Measurements from ENCODE around the gene CCDC12. TPM values are rescaled to one million over a fixed set of nuclear protein-coding genes. Genes with fewer than 3 reads are reported as not detected.

CCDC12 gene
- total RNA-seq, 4 donors from 2014 or later = 14.3 to 52.2 (median 42.0) TPM

DNA sequence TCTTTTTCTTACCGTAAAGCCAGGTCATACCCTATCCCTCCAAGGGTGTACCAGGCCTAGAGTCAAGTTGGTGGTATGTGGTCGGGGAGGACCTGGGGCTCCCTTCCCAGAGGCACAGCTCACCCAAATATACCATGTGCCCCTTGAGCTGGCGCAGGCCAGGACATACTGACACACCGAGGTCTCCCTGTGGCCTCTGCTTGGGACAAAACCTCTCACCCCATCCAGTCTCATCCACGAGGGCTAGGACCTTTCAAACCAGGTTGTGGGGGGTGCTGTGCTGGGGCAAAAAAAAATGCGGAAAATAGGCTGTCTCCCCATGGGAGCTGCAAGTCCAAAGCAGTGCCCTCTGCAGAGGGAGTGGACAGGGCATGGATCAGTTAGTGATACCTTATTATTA is 76.2 kb downstream of the CCDC12 start:
- no peak for ATAC-seq
- TF ChIP-seq POLR2A (IDR thresholded peaks at IDR 0.05) = no peak
- no peak for TF ChIP-seq EP300 (IDR thresholded peaks at IDR 0.05)
- TF ChIP-seq, protein P1, sequence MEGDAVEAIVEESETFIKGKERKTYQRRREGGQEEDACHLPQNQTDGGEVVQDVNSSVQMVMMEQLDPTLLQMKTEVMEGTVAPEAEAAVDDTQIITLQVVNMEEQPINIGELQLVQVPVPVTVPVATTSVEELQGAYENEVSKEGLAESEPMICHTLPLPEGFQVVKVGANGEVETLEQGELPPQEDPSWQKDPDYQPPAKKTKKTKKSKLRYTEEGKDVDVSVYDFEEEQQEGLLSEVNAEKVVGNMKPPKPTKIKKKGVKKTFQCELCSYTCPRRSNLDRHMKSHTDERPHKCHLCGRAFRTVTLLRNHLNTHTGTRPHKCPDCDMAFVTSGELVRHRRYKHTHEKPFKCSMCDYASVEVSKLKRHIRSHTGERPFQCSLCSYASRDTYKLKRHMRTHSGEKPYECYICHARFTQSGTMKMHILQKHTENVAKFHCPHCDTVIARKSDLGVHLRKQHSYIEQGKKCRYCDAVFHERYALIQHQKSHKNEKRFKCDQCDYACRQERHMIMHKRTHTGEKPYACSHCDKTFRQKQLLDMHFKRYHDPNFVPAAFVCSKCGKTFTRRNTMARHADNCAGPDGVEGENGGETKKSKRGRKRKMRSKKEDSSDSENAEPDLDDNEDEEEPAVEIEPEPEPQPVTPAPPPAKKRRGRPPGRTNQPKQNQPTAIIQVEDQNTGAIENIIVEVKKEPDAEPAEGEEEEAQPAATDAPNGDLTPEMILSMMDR (IDR thresholded peaks at IDR 0.05) = no peak
- no peak for TF ChIP-seq POLR2AphosphoS5 (IDR thresholded peaks at IDR 0.05)
- Histone ChIP-seq H3K36me3 (no peaks in the 10 kb centered on the region), H3K4me1 (peaks cover 0 to 14% (median 9%) of the 10 kb centered on the region in 3 donors), H3K4me3 (no peak overlapping the region), H3K9me3 (no peaks in the 10 kb centered on the region), H3K27ac (no peak overlapping the region), H3K27me3 (peaks cover 30% of the 10 kb centered on the region)
- WGBS, 2 donors (ENCODE audit: low coverage in 1 of 2) = no CpG with 5 or more reads among the region's 6 CpGs

DNA sequence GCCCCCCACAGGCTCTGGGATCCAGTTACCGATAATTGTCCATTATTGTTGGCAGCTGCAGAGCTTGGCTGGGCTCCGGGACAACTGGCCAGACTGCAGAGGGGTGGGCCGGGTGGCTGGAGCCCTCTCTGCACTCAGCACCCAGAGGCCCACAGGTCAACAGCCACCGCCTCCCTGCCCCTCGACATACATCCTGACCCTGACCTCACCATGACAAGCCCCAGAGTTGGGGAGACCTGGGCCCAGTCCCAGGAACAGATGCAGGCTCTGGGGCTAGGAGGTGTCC is 76.6 kb downstream of the CCDC12 start:
- no peak for ATAC-seq
- WGBS, 2 donors (ENCODE audit: low coverage in 1 of 2) = no CpG with 5 or more reads among the region's 5 CpGs
- H3K36me3 ChIP-seq = no peaks in the 10 kb centered on the region

DNA sequence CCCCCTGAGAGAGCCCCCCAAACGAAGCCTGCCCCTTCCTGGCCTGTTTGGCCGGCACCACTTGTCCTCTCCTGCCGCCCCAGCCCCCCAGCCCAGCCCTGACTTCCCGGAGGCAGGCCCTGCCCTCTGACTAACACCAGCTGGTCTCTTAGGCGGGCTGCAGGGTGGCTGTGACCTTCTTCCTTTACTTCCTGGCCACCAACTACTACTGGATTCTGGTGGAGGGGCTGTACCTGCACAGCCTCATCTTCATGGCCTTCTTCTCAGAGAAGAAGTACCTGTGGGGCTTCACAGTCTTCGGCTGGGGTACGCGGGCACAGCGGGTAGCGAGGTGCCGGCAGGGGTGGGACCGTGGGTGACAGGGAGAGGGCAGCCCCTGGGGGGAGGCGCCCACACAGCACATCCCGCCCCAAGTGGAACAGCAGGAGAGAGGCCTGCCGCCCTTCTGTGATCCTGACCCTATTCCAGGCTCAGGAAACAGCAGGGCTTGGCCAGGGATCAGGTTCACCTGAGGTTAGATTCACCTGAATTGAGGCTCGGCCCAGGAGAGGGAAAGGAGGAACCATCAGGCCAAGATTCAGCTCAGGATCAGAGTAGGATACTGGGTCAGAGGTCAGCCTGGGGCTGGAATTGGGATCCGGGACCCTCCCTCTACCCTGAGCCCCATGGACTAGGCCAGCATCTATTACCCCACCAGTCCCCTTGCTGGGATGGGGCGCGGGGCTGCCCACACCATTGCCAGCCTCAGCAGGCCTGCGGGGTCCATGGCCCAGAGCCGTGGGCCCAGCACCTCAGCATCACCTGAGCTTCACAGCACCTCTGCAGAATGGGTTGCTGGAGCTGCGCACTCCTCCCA is 77.2 kb downstream of the CCDC12 start:
- Histone ChIP-seq H3K27me3 (peaks cover 22% of the 10 kb centered on the region), H3K4me3 (no peak overlapping the region), H3K36me3 (no peaks in the 10 kb centered on the region), H3K9me3 (no peaks in the 10 kb centered on the region), H3K4me1 (peaks cover 0 to 14% (median 9%) of the 10 kb centered on the region in 3 donors), H3K27ac (no peak overlapping the region)
- TF ChIP-seq POLR2A (IDR thresholded peaks at IDR 0.05) (no peak), POLR2AphosphoS5 (IDR thresholded peaks at IDR 0.05) (no peak), EP300 (IDR thresholded peaks at IDR 0.05) (no peak)
- TF ChIP-seq, protein P1 (IDR thresholded peaks at IDR 0.05) = no peak
- 20 to 80% methylated on average over 1 of the region's 22 CpGs for WGBS, 2 donors (ENCODE audit: low coverage in 1 of 2)
- ATAC-seq = no peak

More for the DNA sequence above, 76.6 kb downstream of the CCDC12 start:
- H3K9me3 ChIP-seq = no peaks in the 10 kb centered on the region
- peaks cover 0 to 14% (median 9%) of the 10 kb centered on the region in 3 donors for H3K4me1 ChIP-seq
- H3K4me3 ChIP-seq = no peak overlapping the region
- TF ChIP-seq, protein P1 (IDR thresholded peaks at IDR 0.05) = no peak
- no peak for TF ChIP-seq POLR2A (IDR thresholded peaks at IDR 0.05)
- TF ChIP-seq EP300 (IDR thresholded peaks at IDR 0.05) = no peak
- no peak for TF ChIP-seq POLR2AphosphoS5 (IDR thresholded peaks at IDR 0.05)
- H3K27me3 ChIP-seq = peaks cover 26% of the 10 kb centered on the region
- no peak overlapping the region for H3K27ac ChIP-seq

DNA sequence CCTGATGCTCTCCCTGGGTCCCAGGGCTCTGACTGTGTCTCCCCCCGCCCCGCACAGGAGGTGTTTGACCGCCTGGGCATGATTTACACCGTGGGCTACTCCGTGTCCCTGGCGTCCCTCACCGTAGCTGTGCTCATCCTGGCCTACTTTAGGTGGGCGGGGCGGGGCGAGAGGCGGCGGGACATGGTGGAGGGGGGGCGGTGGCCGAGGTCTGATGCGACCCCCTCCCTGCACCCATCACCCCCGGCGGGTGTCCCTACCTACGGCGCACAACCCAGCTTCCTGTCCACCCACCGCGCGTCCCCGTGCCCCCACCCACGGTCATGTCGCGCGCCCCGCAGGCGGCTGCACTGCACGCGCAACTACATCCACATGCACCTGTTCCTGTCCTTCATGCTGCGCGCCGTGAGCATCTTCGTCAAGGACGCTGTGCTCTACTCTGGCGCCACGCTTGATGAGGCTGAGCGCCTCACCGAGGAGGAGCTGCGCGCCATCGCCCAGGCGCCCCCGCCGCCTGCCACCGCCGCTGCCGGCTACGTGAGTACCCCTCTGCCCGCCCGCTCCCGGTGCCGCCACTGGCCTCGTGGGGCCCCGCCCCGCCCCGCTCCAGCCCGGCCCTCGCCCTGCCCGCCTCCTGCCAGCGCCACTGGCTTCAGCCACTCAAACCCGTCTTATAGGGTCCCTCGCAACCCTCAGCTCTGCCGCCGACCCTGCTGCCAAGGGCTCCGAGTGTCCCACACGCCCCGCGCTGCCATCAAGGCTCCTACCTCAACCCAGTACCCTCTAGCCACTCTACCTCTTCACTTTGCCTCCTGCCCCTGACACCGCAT is 78.0 kb downstream of the CCDC12 start:
- Histone ChIP-seq H3K36me3 (no peaks in the 10 kb centered on the region), H3K27me3 (peaks cover 22% of the 10 kb centered on the region), H3K9me3 (no peaks in the 10 kb centered on the region), H3K4me1 (peaks cover 0 to 19% (median 9%) of the 10 kb centered on the region in 3 donors), H3K27ac (no peak overlapping the region), H3K4me3 (peak overlapping the region in 1 of 2 donors; percentile 25)
- WGBS, 2 donors (ENCODE audit: low coverage in 1 of 2) = 24 to 52% methylated on average over 10 to 11 of the region's 71 CpGs
- ATAC-seq = no peak
- no peak for TF ChIP-seq POLR2A (IDR thresholded peaks at IDR 0.05)
- TF ChIP-seq, protein P1 (IDR thresholded peaks at IDR 0.05) = no peak
- no peak for TF ChIP-seq POLR2AphosphoS5 (IDR thresholded peaks at IDR 0.05)
- TF ChIP-seq EP300 (IDR thresholded peaks at IDR 0.05) = no peak

Measured in gastroesophageal sphincter (tissue), 4 donors.